Mononuclear cell (primary cell): ENCODE data around the gene ICAM5. TPM values are rescaled to one million over a fixed set of nuclear protein-coding genes. Genes with fewer than 3 reads are reported as not detected.

ENCODE experiments used
- H3K27me3 ChIP-seq: 2 replicates; pipeline ENCODE4 v1.6.0; 2011; ENCODE audit warnings: low read length, control low read depth; ENCODE audit not compliant: insufficient read depth
- H3K4me1 ChIP-seq: 2 replicates; pipeline ENCODE4 v1.5.1; 2011; ENCODE audit warnings: mild to moderate bottlenecking, low read length, control low read depth; ENCODE audit not compliant: insufficient read depth
- H3K4me3 ChIP-seq: 2 replicates; pipeline ENCODE4 v1.5.1; 2011; ENCODE audit warnings: mild to moderate bottlenecking, low read length, moderate library complexity
- H3K9me3 ChIP-seq: 2 replicates; pipeline ENCODE4 v1.5.1; 2011; ENCODE audit warnings: low read depth, mild to moderate bottlenecking, control low read depth, low read length
- total RNA-seq: library from RNA; depleted of rRNA; stranded (reverse); fragments of >200 nt; gene quantifications from one replicate; pipeline ENCODE4 v1.2.3, GENCODE V29; 2012

The ICAM5 gene
- total RNA-seq, 1 donor = 0.42 TPM

- no peaks in the 10 kb centered on the region for H3K27me3 ChIP-seq
- H3K4me3 ChIP-seq = no peak overlapping the region
- H3K9me3 ChIP-seq = no peaks in the 10 kb centered on the region
- H3K4me1 ChIP-seq = peaks cover 16% of the 10 kb centered on the region
These were observed 27.5 kb downstream of the ICAM5 start for GRCh38 chr19:10317045-10317856.

- peaks cover 16% of the 10 kb centered on the region for H3K4me1 ChIP-seq
- no peaks in the 10 kb centered on the region for H3K9me3 ChIP-seq
- no peaks in the 10 kb centered on the region for H3K27me3 ChIP-seq
- no peak overlapping the region for H3K4me3 ChIP-seq
These were observed 28.2 kb downstream of the ICAM5 start for GRCh38 chr19:10317857-10318462.

- no peak overlapping the region for H3K4me3 ChIP-seq
- no peaks in the 10 kb centered on the region for H3K27me3 ChIP-seq
- H3K4me1 ChIP-seq = peaks cover 16% of the 10 kb centered on the region
- no peaks in the 10 kb centered on the region for H3K9me3 ChIP-seq
These were observed 29.3 kb downstream of the ICAM5 start for GRCh38 chr19:10318807-10319682.

GRCh38 chr19:10320602-10321416, 31.1 kb downstream of the ICAM5 start:
- no peak overlapping the region for H3K4me3 ChIP-seq
- no peaks in the 10 kb centered on the region for H3K9me3 ChIP-seq
- peaks cover 3% of the 10 kb centered on the region for H3K4me1 ChIP-seq
- H3K27me3 ChIP-seq = no peaks in the 10 kb centered on the region

- H3K4me1 ChIP-seq = no peaks in the 10 kb centered on the region
- no peaks in the 10 kb centered on the region for H3K9me3 ChIP-seq
- no peak overlapping the region for H3K4me3 ChIP-seq
- no peaks in the 10 kb centered on the region for H3K27me3 ChIP-seq
These were observed 31.7 kb downstream of the ICAM5 start for GRCh38 chr19:10321417-10321797.

- no peaks in the 10 kb centered on the region for H3K9me3 ChIP-seq
- H3K4me3 ChIP-seq = no peak overlapping the region
- H3K4me1 ChIP-seq = no peaks in the 10 kb centered on the region
- no peaks in the 10 kb centered on the region for H3K27me3 ChIP-seq
These were observed 32.4 kb downstream of the ICAM5 start for GRCh38 chr19:10321874-10322835.

GRCh38 chr19:10325732-10326131, 36.0 kb downstream of the ICAM5 start:
- no peaks in the 10 kb centered on the region for H3K4me1 ChIP-seq
- no peaks in the 10 kb centered on the region for H3K27me3 ChIP-seq
- H3K4me3 ChIP-seq = no peak overlapping the region
- no peaks in the 10 kb centered on the region for H3K9me3 ChIP-seq

GRCh38 chr19:10327793-10328192, 38.0 kb downstream of the ICAM5 start:
- Histone ChIP-seq H3K27me3 (no peaks in the 10 kb centered on the region), H3K4me1 (peaks cover 13% of the 10 kb centered on the region), H3K9me3 (no peaks in the 10 kb centered on the region), H3K4me3 (no peak overlapping the region)

- no peaks in the 10 kb centered on the region for H3K27me3 ChIP-seq
- no peak overlapping the region for H3K4me3 ChIP-seq
- H3K9me3 ChIP-seq = no peaks in the 10 kb centered on the region
- peaks cover 17% of the 10 kb centered on the region for H3K4me1 ChIP-seq
These were observed 39.0 kb downstream of the ICAM5 start for GRCh38 chr19:10328558-10329429.

GRCh38 chr19:10329555-10329954, 39.8 kb downstream of the ICAM5 start:
- no peak overlapping the region for H3K4me3 ChIP-seq
- H3K27me3 ChIP-seq = no peaks in the 10 kb centered on the region
- no peaks in the 10 kb centered on the region for H3K9me3 ChIP-seq
- peaks cover 25% of the 10 kb centered on the region for H3K4me1 ChIP-seq

GRCh38 chr19:10332158-10332964, 42.6 kb downstream of the ICAM5 start:
- Histone ChIP-seq H3K4me3 (peak overlapping the region; percentile 86), H3K27me3 (no peaks in the 10 kb centered on the region), H3K9me3 (no peaks in the 10 kb centered on the region), H3K4me1 (peaks cover 41% of the 10 kb centered on the region)

- Histone ChIP-seq H3K4me3 (peak within 1 kb of the TSS; percentile 86), H3K4me1 (peaks cover 49% of the 10 kb centered on the region), H3K9me3 (no peaks in the 10 kb centered on the region), H3K27me3 (no peaks in the 10 kb centered on the region)
These were observed 43.4 kb downstream of the ICAM5 start, which contains the start of gene RAVER1 for GRCh38 chr19:10332965-10333757. TSS of gene RAVER1 (minus strand) at chr19:10333529. CDS start at chr19:10333507, 22 bp downstream.
